Measurements from ENCODE around the gene DAZAP2.

- TF ChIP-seq CTCF (IDR thresholded peaks at IDR 0.05) (no peak), EZH2phosphoT487 (IDR thresholded peaks at IDR 0.05) (no peak), EZH2 (IDR thresholded peaks at IDR 0.05) (no peak)
These were observed 14.7 kb downstream of the DAZAP2 start for GRCh38 chr12:51253276-51253675.

Measured in neural progenitor cell (in vitro differentiated cells).